HepG2 (cell line): ENCODE measurements around the gene SEPTIN2. TPM values are rescaled to one million over a fixed set of nuclear protein-coding genes. Genes with fewer than 3 reads are reported as not detected.
A peak's percentile ranks its signal among the peaks of the same experiment; 100 is the strongest.
"Not testable (repeated sequence)": the region's sequence is repeated elsewhere in the genome, so short reads cannot be mapped to it uniquely, and the experiment has no call there.

Source experiments
- BHLHE40 ChIP-seq: IDR thresholded peaks from 2 replicates; pipeline ENCODE4 v1.6.1; 2011; ENCODE audit warnings: low read length, improper control_type of control experiment
- BORCS8-MEF2B ChIP-seq: sonication (generic); formaldehyde crosslinking; IDR thresholded peaks from 2 replicates; pipeline ENCODE4 v1.8.0; 2022; ENCODE audit warnings: mild to moderate bottlenecking, missing genetic modification reagents
- EED ChIP-seq: sonication (generic); formaldehyde crosslinking; IDR thresholded peaks from 2 replicates; pipeline ENCODE4 v1.5.0; 2020; ENCODE audit warnings: mild to moderate bottlenecking, missing genetic modification reagents
- FOXK1 ChIP-seq: sonication (generic); formaldehyde crosslinking; IDR thresholded peaks from 2 replicates; pipeline ENCODE4 v1.4.0; 2020; ENCODE audit warnings: low read depth, missing genetic modification reagents, borderline replicate concordance
- GATAD2A ChIP-seq: IDR thresholded peaks from 2 replicates; pipeline ENCODE4 v1.6.1; 2016
- HMG20A ChIP-seq: IDR thresholded peaks from 2 replicates; pipeline ENCODE4 v1.6.1; 2016; ENCODE audit warnings: borderline replicate concordance
- MAZ ChIP-seq, 2 experiments: sonication (generic) in 1 of 2; formaldehyde crosslinking in 1 of 2; IDR thresholded peaks; 2 replicates each; pipeline versions ENCODE4 v1.5.0 to v1.6.1; 2012 to 2020; ENCODE audit warnings: low read depth in 2 of 2, mild to moderate bottlenecking in 2 of 2, borderline replicate concordance in 1 of 2, improper control_type of control experiment in 1 of 2, low read length in 1 of 2, missing genetic modification reagents in 1 of 2, moderate library complexity in 1 of 2
- POGZ ChIP-seq: sonication (generic); formaldehyde crosslinking; IDR thresholded peaks from 2 replicates; pipeline ENCODE4 v1.4.0; 2020; ENCODE audit warnings: mild to moderate bottlenecking, missing genetic modification reagents
- RXRB ChIP-seq: IDR thresholded peaks from 2 replicates; pipeline ENCODE4 v1.6.1; 2016; ENCODE audit warnings: borderline replicate concordance, missing genetic modification reagents, missing compliant biosample characterization
- SALL1 ChIP-seq: sonication (generic); formaldehyde crosslinking; IDR thresholded peaks from 2 replicates; pipeline ENCODE4 v1.8.0; 2022; ENCODE audit warnings: mild to moderate bottlenecking, missing genetic modification reagents
- ZFX ChIP-seq: sonication (generic); formaldehyde crosslinking; IDR thresholded peaks from 2 replicates; pipeline ENCODE4 v1.4.0; 2020; ENCODE audit warnings: mild to moderate bottlenecking, low read depth, missing genetic modification reagents, moderate library complexity
- ZMYM3 ChIP-seq: sonication (generic); formaldehyde crosslinking; IDR thresholded peaks from 2 replicates; pipeline ENCODE4 v1.5.1; 2020; ENCODE audit warnings: mild to moderate bottlenecking, missing genetic modification reagents
- ZNF232 ChIP-seq: sonication (generic); formaldehyde crosslinking; IDR thresholded peaks from 2 replicates; pipeline ENCODE4 v1.4.0; 2020; ENCODE audit warnings: missing genetic modification reagents, borderline replicate concordance
- ZNF746 ChIP-seq: sonication (generic); formaldehyde crosslinking; IDR thresholded peaks from 2 replicates; pipeline ENCODE4 v1.8.0; 2022; ENCODE audit warnings: mild to moderate bottlenecking, missing genetic modification reagents
- polyA plus RNA-seq, 8 experiments: library from polyadenylated mRNA; depleted of rRNA in 3 of 8; stranded (reverse) in 7 of 8; unstranded in 1 of 8; fragments of >200 nt; fragmentation: Illumina TruSeq in 4 of 8; extraction: Trizol in 4 of 8; gene quantifications; 2 replicates each; pipeline versions ENCODE4 v1.2.1 to v1.2.3, GENCODE V29; 2011 to 2016; ENCODE audit warnings: low read depth in 4 of 8, missing spikeins in 1 of 8, mixed read lengths in 1 of 8; ENCODE audit not compliant: insufficient read depth in 1 of 8
- total RNA-seq, 5 experiments: library from RNA; depleted of rRNA; stranded (reverse); fragments of >200 nt; fragmentation: Illumina TruSeq; extraction: Trizol; gene quantifications; 2 replicates each; pipeline ENCODE4 v1.2.3, GENCODE V29; 2016; ENCODE audit warnings: low read depth in 1 of 5
- TF ChIP-seq, protein P1 (sequence below): sonication (generic); formaldehyde crosslinking; IDR thresholded peaks from 2 replicates; pipeline ENCODE4 v1.4.0; 2020; ENCODE audit warnings: missing genetic modification reagents
- TF ChIP-seq, protein P2 (sequence below): sonication (generic); formaldehyde crosslinking; IDR thresholded peaks from 2 replicates; pipeline ENCODE4 v1.4.0; 2020; ENCODE audit warnings: mild to moderate bottlenecking, missing genetic modification reagents
- TF ChIP-seq, protein P3 (sequence below): sonication (generic); formaldehyde crosslinking; IDR thresholded peaks from 2 replicates; pipeline ENCODE4 v1.4.0; 2020; ENCODE audit warnings: missing genetic modification reagents

Gene SEPTIN2
- total and polyA plus RNA-seq, 2 of the 13 experiments (the other 11 are each of a cell fraction or from before 2014, with no cell fraction given): 493 to 733 TPM

DNA sequence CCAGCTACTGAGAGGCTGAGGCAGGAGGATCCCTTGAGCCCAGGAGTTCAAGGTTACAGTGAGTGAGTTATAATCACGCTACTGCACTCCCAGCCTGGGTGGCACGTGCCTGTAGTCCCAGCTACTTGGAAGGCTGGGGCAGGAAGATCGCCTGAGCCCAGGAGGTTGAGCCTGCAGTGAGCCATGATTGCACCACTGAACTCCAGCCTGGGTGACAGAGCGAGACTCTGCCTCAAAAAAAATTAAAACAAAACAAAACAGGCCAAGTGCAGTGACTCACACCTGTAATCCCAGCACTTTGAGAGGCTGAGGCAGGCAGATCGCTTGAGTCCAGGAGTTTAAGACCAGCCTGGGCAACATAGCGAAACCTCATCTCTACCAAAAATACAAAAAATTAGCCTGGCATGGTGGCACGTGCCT is 22.3 kb upstream of the SEPTIN2 start (continued):
- TF ChIP-seq, protein P1, sequence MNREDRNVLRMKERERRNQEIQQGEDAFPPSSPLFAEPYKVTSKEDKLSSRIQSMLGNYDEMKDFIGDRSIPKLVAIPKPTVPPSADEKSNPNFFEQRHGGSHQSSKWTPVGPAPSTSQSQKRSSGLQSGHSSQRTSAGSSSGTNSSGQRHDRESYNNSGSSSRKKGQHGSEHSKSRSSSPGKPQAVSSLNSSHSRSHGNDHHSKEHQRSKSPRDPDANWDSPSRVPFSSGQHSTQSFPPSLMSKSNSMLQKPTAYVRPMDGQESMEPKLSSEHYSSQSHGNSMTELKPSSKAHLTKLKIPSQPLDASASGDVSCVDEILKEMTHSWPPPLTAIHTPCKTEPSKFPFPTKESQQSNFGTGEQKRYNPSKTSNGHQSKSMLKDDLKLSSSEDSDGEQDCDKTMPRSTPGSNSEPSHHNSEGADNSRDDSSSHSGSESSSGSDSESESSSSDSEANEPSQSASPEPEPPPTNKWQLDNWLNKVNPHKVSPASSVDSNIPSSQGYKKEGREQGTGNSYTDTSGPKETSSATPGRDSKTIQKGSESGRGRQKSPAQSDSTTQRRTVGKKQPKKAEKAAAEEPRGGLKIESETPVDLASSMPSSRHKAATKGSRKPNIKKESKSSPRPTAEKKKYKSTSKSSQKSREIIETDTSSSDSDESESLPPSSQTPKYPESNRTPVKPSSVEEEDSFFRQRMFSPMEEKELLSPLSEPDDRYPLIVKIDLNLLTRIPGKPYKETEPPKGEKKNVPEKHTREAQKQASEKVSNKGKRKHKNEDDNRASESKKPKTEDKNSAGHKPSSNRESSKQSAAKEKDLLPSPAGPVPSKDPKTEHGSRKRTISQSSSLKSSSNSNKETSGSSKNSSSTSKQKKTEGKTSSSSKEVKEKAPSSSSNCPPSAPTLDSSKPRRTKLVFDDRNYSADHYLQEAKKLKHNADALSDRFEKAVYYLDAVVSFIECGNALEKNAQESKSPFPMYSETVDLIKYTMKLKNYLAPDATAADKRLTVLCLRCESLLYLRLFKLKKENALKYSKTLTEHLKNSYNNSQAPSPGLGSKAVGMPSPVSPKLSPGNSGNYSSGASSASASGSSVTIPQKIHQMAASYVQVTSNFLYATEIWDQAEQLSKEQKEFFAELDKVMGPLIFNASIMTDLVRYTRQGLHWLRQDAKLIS: 0 out of 2 replicates have a peak, but pooled peaks have one; percentile 27
- TF ChIP-seq ZFX (CRISPR knock-in tag) (0 out of 2 replicates have a peak, but pooled peaks have one; percentile 9), FOXK1 (0 out of 2 replicates have a peak, but pooled peaks have one; percentile 11), ZNF232 (CRISPR knock-in tag) (0 out of 2 replicates have a peak, but pooled peaks have one; percentile 27), MAZ (CRISPR knock-in tag; IDR thresholded peaks at IDR 0.05; ENCODE audit: low read depth) (0 out of 2 replicates have a peak, but pooled peaks have one; percentile 35), BORCS8-MEF2B (0 out of 2 replicates have a peak, but pooled peaks have one; percentile 47), POGZ (peak; percentile 59; the same call in 1 of the 2 replicates), GATAD2A (CRISPR knock-in tag) (0 out of 2 replicates have a peak, but pooled peaks have one; percentile 48), ZMYM3 (CRISPR knock-in tag) (peak; percentile 49; the same call in 1 of the 2 replicates), ZNF746 (CRISPR knock-in tag) (peak; percentile 33; the same call in 1 of the 2 replicates), SALL1 (CRISPR knock-in tag) (peak; percentile 76), HMG20A (CRISPR knock-in tag) (peak; percentile 40; the same call in 1 of the 2 replicates), BHLHE40 (peak; percentile 91), RXRB (CRISPR knock-in tag) (peak; percentile 7; the same call in 1 of the 2 replicates), EED (CRISPR knock-in tag) (0 out of 2 replicates have a peak, but pooled peaks have one; percentile 46)
- TF ChIP-seq MAZ (IDR thresholded peaks at IDR 0.05; ENCODE audit: borderline replicate concordance, low read depth, low read length): not testable (repeated sequence)
- TF ChIP-seq, protein P2, sequence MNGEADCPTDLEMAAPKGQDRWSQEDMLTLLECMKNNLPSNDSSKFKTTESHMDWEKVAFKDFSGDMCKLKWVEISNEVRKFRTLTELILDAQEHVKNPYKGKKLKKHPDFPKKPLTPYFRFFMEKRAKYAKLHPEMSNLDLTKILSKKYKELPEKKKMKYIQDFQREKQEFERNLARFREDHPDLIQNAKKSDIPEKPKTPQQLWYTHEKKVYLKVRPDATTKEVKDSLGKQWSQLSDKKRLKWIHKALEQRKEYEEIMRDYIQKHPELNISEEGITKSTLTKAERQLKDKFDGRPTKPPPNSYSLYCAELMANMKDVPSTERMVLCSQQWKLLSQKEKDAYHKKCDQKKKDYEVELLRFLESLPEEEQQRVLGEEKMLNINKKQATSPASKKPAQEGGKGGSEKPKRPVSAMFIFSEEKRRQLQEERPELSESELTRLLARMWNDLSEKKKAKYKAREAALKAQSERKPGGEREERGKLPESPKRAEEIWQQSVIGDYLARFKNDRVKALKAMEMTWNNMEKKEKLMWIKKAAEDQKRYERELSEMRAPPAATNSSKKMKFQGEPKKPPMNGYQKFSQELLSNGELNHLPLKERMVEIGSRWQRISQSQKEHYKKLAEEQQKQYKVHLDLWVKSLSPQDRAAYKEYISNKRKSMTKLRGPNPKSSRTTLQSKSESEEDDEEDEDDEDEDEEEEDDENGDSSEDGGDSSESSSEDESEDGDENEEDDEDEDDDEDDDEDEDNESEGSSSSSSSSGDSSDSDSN (CRISPR knock-in tag): peak; percentile 61
- TF ChIP-seq, protein P3, sequence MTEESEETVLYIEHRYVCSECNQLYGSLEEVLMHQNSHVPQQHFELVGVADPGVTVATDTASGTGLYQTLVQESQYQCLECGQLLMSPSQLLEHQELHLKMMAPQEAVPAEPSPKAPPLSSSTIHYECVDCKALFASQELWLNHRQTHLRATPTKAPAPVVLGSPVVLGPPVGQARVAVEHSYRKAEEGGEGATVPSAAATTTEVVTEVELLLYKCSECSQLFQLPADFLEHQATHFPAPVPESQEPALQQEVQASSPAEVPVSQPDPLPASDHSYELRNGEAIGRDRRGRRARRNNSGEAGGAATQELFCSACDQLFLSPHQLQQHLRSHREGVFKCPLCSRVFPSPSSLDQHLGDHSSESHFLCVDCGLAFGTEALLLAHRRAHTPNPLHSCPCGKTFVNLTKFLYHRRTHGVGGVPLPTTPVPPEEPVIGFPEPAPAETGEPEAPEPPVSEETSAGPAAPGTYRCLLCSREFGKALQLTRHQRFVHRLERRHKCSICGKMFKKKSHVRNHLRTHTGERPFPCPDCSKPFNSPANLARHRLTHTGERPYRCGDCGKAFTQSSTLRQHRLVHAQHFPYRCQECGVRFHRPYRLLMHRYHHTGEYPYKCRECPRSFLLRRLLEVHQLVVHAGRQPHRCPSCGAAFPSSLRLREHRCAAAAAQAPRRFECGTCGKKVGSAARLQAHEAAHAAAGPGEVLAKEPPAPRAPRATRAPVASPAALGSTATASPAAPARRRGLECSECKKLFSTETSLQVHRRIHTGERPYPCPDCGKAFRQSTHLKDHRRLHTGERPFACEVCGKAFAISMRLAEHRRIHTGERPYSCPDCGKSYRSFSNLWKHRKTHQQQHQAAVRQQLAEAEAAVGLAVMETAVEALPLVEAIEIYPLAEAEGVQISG (CRISPR knock-in tag): peak; percentile 57
